ENCODE results near the gene TLE5.

TLE5 gene

DNA sequence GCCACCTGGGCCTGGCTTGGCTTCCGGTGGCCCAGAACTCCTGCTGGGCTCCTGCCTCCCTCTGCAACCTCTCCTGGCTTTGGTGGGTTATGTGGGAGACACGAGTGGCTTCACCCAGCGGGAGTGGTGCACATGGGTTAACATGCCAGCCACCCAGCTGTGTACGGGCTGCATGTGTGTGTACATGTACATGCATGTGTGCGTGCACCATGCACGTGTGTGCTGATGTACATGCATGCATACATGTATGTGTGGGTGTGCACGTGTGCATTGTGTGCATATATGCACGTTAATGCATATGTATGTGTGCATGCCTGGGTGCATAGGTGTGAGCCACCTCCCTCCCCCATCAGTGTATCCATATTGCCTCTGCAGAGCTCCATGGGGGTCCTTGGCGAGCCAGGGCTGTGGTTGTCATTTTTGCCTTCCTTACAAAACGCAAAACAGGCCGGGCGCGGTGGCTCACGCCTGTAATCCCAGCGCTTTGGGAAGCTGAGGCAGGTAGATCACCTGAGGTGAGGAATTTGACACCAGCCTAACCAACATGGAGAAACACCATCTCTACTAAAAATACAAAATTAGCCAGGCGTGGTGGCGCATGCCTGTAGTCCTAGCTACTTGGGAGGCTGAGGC, 44.3 kb upstream of the TLE5 start:
- no peaks in the 10 kb centered on the region for H3K36me3 ChIP-seq (ENCODE audit: low read length)
- no peak overlapping the region for H2AFZ ChIP-seq (ENCODE audit: low read depth, low read length, severe bottlenecking)
- H3K9ac ChIP-seq (ENCODE audit: low read length): no peak overlapping the region
- no peaks in the 10 kb centered on the region for H3K9me3 ChIP-seq (ENCODE audit: insufficient read depth, low read length)
- no peaks in the 10 kb centered on the region for H3F3A ChIP-seq (ENCODE audit: insufficient read depth)
- H3K27ac ChIP-seq (ENCODE audit: low read depth, low read length): no peak overlapping the region
- no peaks in the 10 kb centered on the region for H3K9me2 ChIP-seq (replicated peaks; ENCODE audit: insufficient read depth, low read length)
- TF ChIP-seq CTCF (IDR thresholded peaks at IDR 0.05; ENCODE audit: insufficient read depth, low read length, poor library complexity, severe bottlenecking) (no peak), EZH2phosphoT487 (conservative IDR thresholded peaks at IDR 0.05; ENCODE audit: low read length) (no peak)
- no peaks in the 10 kb centered on the region for H3K79me2 ChIP-seq (ENCODE audit: insufficient read depth, low read length)
- H3K4me2 ChIP-seq (ENCODE audit: low read depth, low read length, poor library complexity, severe bottlenecking): no peak overlapping the region
- no peaks in the 10 kb centered on the region for H4K20me1 ChIP-seq (ENCODE audit: low read depth, low read length)
- H3K4me3 ChIP-seq (ENCODE audit: insufficient read depth, low read length, poor library complexity, severe bottlenecking): no peak overlapping the region
- no peaks in the 10 kb centered on the region for H3K27me3 ChIP-seq (ENCODE audit: low read length)

DNA sequence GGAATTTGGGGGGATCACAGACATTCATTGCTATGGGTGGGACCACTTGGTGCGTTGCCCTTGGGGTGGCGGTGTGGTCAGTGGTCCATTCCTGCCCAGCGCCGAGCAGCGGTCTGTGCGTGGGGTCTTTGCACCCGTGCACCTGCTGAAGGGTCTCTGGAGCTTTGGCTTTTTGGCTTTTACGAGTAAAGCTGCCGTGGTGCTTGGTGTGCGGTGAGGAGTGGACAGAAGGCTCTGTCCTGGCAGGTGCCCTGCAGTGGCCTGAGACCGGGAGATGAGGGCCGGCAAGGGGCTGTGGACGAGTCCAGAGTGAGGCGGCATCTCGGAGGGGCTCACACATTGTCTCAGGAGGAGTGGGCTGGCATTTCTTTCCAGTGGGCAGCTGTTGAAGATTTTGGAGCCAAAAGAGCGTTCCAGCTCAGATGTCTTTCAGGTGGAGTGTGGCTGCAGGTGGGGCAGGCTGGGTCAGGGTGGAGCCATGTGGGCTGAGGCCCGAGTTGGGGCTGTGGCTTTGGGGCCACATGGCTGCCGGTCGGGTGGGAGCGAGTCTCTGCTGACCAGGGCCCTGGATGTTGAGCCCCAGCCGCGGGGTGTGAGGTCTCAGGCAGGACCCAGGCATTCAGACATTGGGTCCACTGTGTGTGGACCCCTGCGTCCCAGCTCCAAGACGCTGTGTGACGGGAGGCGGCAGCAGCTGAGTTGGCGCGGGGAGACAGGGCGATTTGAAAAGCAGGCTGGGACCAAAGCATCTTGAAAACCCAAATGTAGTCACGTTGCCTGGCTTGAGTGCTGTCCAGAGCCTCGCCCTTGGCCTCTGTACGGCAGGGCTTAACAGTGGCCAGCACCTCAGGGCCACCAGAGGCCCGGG, 43.6 kb upstream of the TLE5 start:
- Histone ChIP-seq H3K9ac (ENCODE audit: low read length) (no peak overlapping the region), H3K36me3 (ENCODE audit: low read length) (no peaks in the 10 kb centered on the region)

DNA sequence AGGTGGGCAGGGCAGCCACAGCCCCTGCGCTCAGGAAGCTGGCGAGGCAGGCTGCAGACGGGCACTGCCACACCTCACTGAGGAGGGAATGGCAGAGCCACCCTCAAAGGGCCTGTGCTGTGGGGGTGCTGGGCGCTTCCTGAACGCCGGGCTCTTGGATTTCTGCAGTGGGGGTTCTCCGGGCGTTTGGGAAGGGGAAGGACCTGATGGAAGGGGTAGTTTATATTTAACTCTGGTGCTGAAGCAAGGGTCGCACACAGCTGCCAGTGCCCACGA, 42.4 kb upstream of the TLE5 start:
- Histone ChIP-seq H2AFZ (ENCODE audit: low read depth, low read length, severe bottlenecking) (no peak overlapping the region), H3K36me3 (ENCODE audit: low read length) (no peaks in the 10 kb centered on the region), H3K9me3 (ENCODE audit: insufficient read depth, low read length) (no peaks in the 10 kb centered on the region), H3K9me2 (replicated peaks; ENCODE audit: insufficient read depth, low read length) (no peaks in the 10 kb centered on the region), H3K79me2 (ENCODE audit: insufficient read depth, low read length) (no peaks in the 10 kb centered on the region), H3K27ac (ENCODE audit: low read depth, low read length) (no peak overlapping the region), H3F3A (ENCODE audit: insufficient read depth) (no peaks in the 10 kb centered on the region), H3K27me3 (ENCODE audit: low read length) (no peaks in the 10 kb centered on the region), H3K9ac (ENCODE audit: low read length) (no peak overlapping the region), H3K4me3 (ENCODE audit: insufficient read depth, low read length, poor library complexity, severe bottlenecking) (no peak overlapping the region), H4K20me1 (ENCODE audit: low read depth, low read length) (no peaks in the 10 kb centered on the region), H3K4me2 (ENCODE audit: low read depth, low read length, poor library complexity, severe bottlenecking) (no peak overlapping the region)
- TF ChIP-seq CTCF (IDR thresholded peaks at IDR 0.05; ENCODE audit: insufficient read depth, low read length, poor library complexity, severe bottlenecking) (no peak), EZH2phosphoT487 (conservative IDR thresholded peaks at IDR 0.05; ENCODE audit: low read length) (no peak)

More for the DNA sequence above, 43.6 kb upstream of the TLE5 start:
- H3K9me3 ChIP-seq (ENCODE audit: insufficient read depth, low read length): no peaks in the 10 kb centered on the region
- no peak overlapping the region for H3K4me3 ChIP-seq (ENCODE audit: insufficient read depth, low read length, poor library complexity, severe bottlenecking)
- no peak overlapping the region for H2AFZ ChIP-seq (ENCODE audit: low read depth, low read length, severe bottlenecking)
- TF ChIP-seq CTCF (IDR thresholded peaks at IDR 0.05; ENCODE audit: insufficient read depth, low read length, poor library complexity, severe bottlenecking): no peak
- no peak for TF ChIP-seq EZH2phosphoT487 (conservative IDR thresholded peaks at IDR 0.05; ENCODE audit: low read length)
- no peaks in the 10 kb centered on the region for H3K9me2 ChIP-seq (replicated peaks; ENCODE audit: insufficient read depth, low read length)
- H3F3A ChIP-seq (ENCODE audit: insufficient read depth): no peaks in the 10 kb centered on the region
- no peaks in the 10 kb centered on the region for H3K79me2 ChIP-seq (ENCODE audit: insufficient read depth, low read length)
- H3K27me3 ChIP-seq (ENCODE audit: low read length): no peaks in the 10 kb centered on the region
- no peak overlapping the region for H3K4me2 ChIP-seq (ENCODE audit: low read depth, low read length, poor library complexity, severe bottlenecking)
- no peaks in the 10 kb centered on the region for H4K20me1 ChIP-seq (ENCODE audit: low read depth, low read length)
- H3K27ac ChIP-seq (ENCODE audit: low read depth, low read length): no peak overlapping the region

Data from SU-DHL-6 (cell line).